Chondrocyte (in vitro differentiated cells): ENCODE data around the gene LARP1. TPM values are rescaled to one million over a fixed set of nuclear protein-coding genes. Genes with fewer than 3 reads are reported as not detected.

Experiments
- DNase-seq: peaks from one replicate; pipeline ENCODE4 v3.0.0; 2021; ENCODE audit warnings: mixed read lengths, low spot score
- H3K27ac Mint-ChIP-seq: one replicate; pipeline ENCODE4 v1.8.0; 2021; ENCODE audit warnings: mild to moderate bottlenecking, moderate library complexity, mixed read lengths; ENCODE audit not compliant: unreplicated experiment
- H3K27me3 Mint-ChIP-seq: 2 replicates; pipeline ENCODE4 v1.8.0; 2021; ENCODE audit warnings: low read depth, mixed read lengths
- H3K36me3 Mint-ChIP-seq: 2 replicates; pipeline ENCODE4 v1.8.0; 2021; ENCODE audit warnings: low read depth, mixed read lengths
- H3K4me1 Mint-ChIP-seq: 2 replicates; pipeline ENCODE4 v1.8.0; 2021; ENCODE audit warnings: low read depth, mild to moderate bottlenecking, mixed read lengths
- H3K4me3 Mint-ChIP-seq: one replicate; pipeline ENCODE4 v1.8.0; 2021; ENCODE audit warnings: mild to moderate bottlenecking, moderate library complexity, mixed read lengths; ENCODE audit not compliant: unreplicated experiment
- H3K9me3 Mint-ChIP-seq: 2 replicates; pipeline ENCODE4 v1.8.0; 2021; ENCODE audit warnings: low read depth, mixed read lengths
- microRNA-seq: library from miRNA; unstranded; fragments of <30 nt; microRNA quantifications from one replicate; pipeline ENCODE4 v1.2.0, GENCODE V29; 2020; ENCODE audit warnings: borderline number of aligned reads
- total RNA-seq: library from RNA; stranded (reverse); gene quantifications from 3 replicates; pipeline ENCODE4 v1.2.1, GENCODE V29; 2021
- TF ChIP-seq, protein P1 (sequence below): fragments of 200-600 bp; sonication (generic); IDR thresholded peaks from 2 replicates; pipeline ENCODE4 v1.5.0; 2021; ENCODE audit warnings: antibody characterized with exemption, mild to moderate bottlenecking, moderate library complexity

The LARP1 gene
- total RNA-seq, 1 donor from 2014 or later, result 258 TPM

DNA sequence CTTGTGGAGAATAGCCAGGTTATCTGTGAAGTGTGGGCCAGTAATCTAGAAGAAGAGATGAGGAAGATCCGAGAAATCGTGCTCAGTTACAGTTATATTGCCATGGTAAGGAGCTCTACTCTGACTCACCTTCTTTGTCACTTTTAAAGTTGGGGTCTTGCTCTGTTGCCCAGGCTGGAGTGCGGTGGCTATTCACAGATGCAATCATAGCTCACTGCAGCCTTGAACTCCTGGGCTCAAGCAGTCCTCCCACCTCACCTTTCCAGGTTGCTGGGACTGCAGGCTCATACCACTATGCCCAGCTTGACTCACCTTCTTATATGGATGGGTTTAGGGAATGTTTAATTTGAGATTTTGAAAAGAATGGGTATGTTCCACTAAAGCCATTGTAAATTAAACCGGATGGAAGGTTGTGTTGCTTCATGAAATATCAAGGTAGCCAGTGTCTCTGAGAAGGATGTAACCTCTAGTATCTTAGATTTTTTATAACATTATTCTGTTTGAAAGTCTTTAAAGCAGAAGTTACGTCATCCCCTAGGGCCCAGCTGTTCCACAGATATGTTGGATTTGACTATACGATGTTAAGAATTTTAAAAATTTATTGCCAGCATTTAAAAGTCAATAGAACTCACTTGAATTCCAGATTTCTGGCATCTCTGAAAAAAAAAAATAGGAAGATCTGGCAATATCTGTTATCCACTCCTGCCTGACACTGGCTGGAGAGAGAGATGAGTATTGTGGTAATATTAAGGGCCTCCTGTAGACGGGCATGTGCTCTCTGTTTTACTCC is 108.3 kb downstream of the LARP1 start:
- DNase-seq, result no peak
- TF ChIP-seq, protein P1, sequence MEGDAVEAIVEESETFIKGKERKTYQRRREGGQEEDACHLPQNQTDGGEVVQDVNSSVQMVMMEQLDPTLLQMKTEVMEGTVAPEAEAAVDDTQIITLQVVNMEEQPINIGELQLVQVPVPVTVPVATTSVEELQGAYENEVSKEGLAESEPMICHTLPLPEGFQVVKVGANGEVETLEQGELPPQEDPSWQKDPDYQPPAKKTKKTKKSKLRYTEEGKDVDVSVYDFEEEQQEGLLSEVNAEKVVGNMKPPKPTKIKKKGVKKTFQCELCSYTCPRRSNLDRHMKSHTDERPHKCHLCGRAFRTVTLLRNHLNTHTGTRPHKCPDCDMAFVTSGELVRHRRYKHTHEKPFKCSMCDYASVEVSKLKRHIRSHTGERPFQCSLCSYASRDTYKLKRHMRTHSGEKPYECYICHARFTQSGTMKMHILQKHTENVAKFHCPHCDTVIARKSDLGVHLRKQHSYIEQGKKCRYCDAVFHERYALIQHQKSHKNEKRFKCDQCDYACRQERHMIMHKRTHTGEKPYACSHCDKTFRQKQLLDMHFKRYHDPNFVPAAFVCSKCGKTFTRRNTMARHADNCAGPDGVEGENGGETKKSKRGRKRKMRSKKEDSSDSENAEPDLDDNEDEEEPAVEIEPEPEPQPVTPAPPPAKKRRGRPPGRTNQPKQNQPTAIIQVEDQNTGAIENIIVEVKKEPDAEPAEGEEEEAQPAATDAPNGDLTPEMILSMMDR, result no peak
- Mint-ChIP-seq H3K4me1 (peaks cover 51% of the 10 kb centered on the region), H3K27me3 (no peaks in the 10 kb centered on the region), H3K9me3 (no peaks in the 10 kb centered on the region), H3K27ac (no peak overlapping the region), H3K4me3 (no peak overlapping the region), H3K36me3 (peaks cover 13% of the 10 kb centered on the region)

DNA sequence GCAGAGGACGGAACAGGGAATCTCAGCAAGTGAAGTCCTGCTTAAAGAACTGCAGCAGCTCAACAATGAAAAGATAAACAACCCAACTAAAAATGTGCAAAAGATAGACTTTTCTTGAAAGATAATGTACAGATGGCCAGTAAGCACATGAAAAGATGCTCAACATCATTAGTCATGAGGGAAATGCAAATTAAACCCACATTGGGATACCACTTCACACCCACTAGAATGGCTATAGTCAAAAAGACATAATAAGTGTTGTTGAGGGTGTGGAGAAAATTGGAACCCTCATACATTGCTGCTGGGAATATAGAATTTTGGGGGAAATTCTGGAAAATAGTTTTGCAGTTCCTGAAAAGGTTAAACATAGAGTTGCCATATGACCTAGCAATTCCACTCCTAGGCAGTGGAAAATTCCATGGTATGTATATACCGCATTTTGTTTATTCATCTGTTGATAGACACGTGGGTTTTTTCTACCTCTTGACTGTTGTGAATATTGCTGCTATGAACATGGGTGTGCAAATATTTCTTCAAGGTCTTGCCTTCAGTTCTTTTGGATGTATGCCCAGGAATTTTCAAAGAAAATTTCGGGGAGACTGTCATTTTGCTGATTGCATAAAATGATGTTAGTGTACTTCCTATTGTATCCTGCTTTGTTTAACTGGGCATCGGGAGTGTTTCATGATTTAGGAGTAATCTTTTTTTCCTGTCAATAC is 110.4 kb downstream of the LARP1 start:
- TF ChIP-seq, protein P1, result no peak
- H3K4me1 Mint-ChIP-seq, result peaks cover 33% of the 10 kb centered on the region

DNA sequence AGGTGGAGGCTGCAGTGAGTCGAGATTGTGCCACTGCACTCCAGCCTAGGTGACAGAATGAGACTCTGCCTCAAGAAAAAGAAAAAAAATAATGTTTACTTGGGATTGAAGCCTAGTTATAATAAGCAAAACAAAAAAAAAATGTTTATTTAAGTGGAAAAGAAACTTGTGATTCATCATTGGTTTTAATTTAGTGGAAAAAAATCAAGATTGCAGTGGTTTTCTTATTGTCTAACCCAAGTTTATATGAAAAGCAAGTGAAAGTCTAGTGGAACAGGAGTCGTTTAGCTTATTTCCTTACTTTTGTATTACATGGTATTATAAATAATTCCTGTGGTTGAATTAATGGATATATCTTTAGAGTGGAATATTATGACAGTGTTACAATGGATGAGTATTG is 111.7 kb downstream of the LARP1 start:
- no peak for DNase-seq
- H3K4me3 Mint-ChIP-seq, result no peak overlapping the region
- peaks cover 19% of the 10 kb centered on the region for H3K36me3 Mint-ChIP-seq
- no peaks in the 10 kb centered on the region for H3K9me3 Mint-ChIP-seq
- TF ChIP-seq, protein P1, result no peak
- H3K27ac Mint-ChIP-seq, result peak overlapping the region; percentile 14
- no peaks in the 10 kb centered on the region for H3K27me3 Mint-ChIP-seq
- peaks cover 25% of the 10 kb centered on the region for H3K4me1 Mint-ChIP-seq

More for the DNA sequence above, 110.4 kb downstream of the LARP1 start:
- no peaks in the 10 kb centered on the region for H3K9me3 Mint-ChIP-seq
- H3K4me3 Mint-ChIP-seq, result no peak overlapping the region
- peaks cover 16% of the 10 kb centered on the region for H3K36me3 Mint-ChIP-seq
- no peak overlapping the region for H3K27ac Mint-ChIP-seq
- DNase-seq, result no peak
- no peaks in the 10 kb centered on the region for H3K27me3 Mint-ChIP-seq

Small RNA genes within 50 kb of the gene (microRNA-seq; reads per million reads assigned to microRNA genes)
- gene MIR378H, result not detected

Other genes with a start within 250 kb of the LARP1 start
- gene FAXDC2, start 95.2 kb downstream of the LARP1 start, total RNA-seq, result 2.3 to 6.1 TPM (median 2.5 TPM) in 3 replicates
- gene CNOT8, start 103.2 kb downstream of the LARP1 start, total RNA-seq, result 35.3 to 37.0 TPM (median 36.3 TPM) in 3 replicates
- 12.2 to 19.2 TPM (median 12.5 TPM) in 3 replicates for gene GEMIN5, start 182.8 kb downstream of the LARP1 start, total RNA-seq
- 34.6 to 41.5 TPM (median 38.2 TPM) in 3 replicates for gene MRPL22, start 185.7 kb downstream of the LARP1 start, total RNA-seq